H1 (cell line): Measurements from ENCODE around the gene MAGI2. TPM values are rescaled to one million over a fixed set of nuclear protein-coding genes. Genes with fewer than 3 reads are reported as not detected.

Experiments
- ASH2L ChIP-seq: fragments of 200-600, 300-600 bp; sonication (generic); IDR thresholded peaks from one replicate; pipeline ENCODE4 v1.7.1; 2017; ENCODE audit warnings: low read length
- BCL11A ChIP-seq, 2 experiments: IDR thresholded peaks; one replicate each; pipeline ENCODE4 v1.6.1; 2011; ENCODE audit warnings: low read depth in 2 of 2, low read length in 2 of 2, mild to moderate bottlenecking in 2 of 2
- FOSL1 ChIP-seq: IDR thresholded peaks from 2 replicates; pipeline ENCODE4 v1.6.1; 2011; ENCODE audit warnings: mild to moderate bottlenecking, low read depth, low read length, moderate library complexity; ENCODE audit not compliant: insufficient read depth
- RXRA ChIP-seq: IDR thresholded peaks from 2 replicates; pipeline ENCODE4 v1.6.1; 2011; ENCODE audit warnings: low read depth, mild to moderate bottlenecking, low read length, moderate library complexity; ENCODE audit not compliant: insufficient read depth
- polyA plus RNA-seq, 7 experiments: library from polyadenylated mRNA; depleted of rRNA in 3 of 7; stranded (reverse) in 5 of 7; unstranded in 2 of 7; fragments of >200 nt in 5 of 7; fragments of 200-250 nt in 2 of 7; gene quantifications; 1 replicate in 5 of 7; 2 replicates in 1 of 7; 4 replicates in 1 of 7; pipeline versions ENCODE4 v1.2.1 to v1.2.3, GENCODE V29; 2011 to 2013; ENCODE audit warnings: missing spikeins in 2 of 7, mixed read lengths in 2 of 7
- total RNA-seq: library from RNA; stranded (reverse); fragmentation: NEBNext Ultra II Directional; extraction: Animal tissue kit (Norgen Biotek cat#: 25700); gene quantifications from 2 replicates; pipeline ENCODE4 v1.2.1, GENCODE V29; 2021
- TF ChIP-seq, protein P1 (sequence below): fragments of 300-600 bp; sonication (generic); IDR thresholded peaks from 2 replicates; pipeline ENCODE4 v1.7.1; 2012; ENCODE audit warnings: low read length, moderate library complexity, mild to moderate bottlenecking, inconsistent platforms; ENCODE audit not compliant: insufficient replicate concordance
- TF ChIP-seq, protein P2 (sequence below), 3 experiments: IDR thresholded peaks; 1 replicate in 2 of 3; 2 replicates in 1 of 3; pipeline versions ENCODE4 v1.5.1 to v1.6.1; 2011; ENCODE audit warnings: low read length in 3 of 3, mild to moderate bottlenecking in 3 of 3, inconsistent platforms in 2 of 3, low read depth in 1 of 3, moderate library complexity in 1 of 3; ENCODE audit not compliant: insufficient read depth in 1 of 3; ENCODE audit errors: control extremely low read depth in 1 of 3
- TF ChIP-seq, protein P3 (sequence below): IDR thresholded peaks from 2 replicates; pipeline ENCODE4 v1.6.1; 2012; ENCODE audit warnings: low read length, inconsistent platforms

The MAGI2 gene
- total and polyA plus RNA-seq, 2 of the 8 experiments (the other 6 are each of a cell fraction or from before 2014, with no cell fraction given), result 6.0 to 27.3 TPM

DNA sequence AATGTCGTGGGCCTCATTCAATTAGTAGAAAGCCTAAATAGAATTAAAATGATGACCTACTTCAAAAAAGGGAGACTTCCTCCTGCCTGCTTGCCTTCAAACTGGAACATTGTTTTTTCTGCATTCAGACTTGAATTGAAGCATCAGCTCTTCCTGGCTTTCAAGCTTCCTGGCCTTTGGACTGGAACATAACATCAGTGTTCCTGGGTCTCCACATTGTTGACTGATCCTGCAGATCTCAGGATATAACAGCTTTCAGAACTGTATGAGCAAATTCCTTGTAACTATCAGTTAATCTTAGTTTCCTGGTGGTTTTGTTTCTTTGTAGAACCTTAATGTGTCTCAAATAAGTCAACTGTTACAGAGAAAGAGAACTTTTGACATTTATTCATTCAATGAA is 18.6 kb downstream of the MAGI2 start (continued):
- TF ChIP-seq, protein P1, sequence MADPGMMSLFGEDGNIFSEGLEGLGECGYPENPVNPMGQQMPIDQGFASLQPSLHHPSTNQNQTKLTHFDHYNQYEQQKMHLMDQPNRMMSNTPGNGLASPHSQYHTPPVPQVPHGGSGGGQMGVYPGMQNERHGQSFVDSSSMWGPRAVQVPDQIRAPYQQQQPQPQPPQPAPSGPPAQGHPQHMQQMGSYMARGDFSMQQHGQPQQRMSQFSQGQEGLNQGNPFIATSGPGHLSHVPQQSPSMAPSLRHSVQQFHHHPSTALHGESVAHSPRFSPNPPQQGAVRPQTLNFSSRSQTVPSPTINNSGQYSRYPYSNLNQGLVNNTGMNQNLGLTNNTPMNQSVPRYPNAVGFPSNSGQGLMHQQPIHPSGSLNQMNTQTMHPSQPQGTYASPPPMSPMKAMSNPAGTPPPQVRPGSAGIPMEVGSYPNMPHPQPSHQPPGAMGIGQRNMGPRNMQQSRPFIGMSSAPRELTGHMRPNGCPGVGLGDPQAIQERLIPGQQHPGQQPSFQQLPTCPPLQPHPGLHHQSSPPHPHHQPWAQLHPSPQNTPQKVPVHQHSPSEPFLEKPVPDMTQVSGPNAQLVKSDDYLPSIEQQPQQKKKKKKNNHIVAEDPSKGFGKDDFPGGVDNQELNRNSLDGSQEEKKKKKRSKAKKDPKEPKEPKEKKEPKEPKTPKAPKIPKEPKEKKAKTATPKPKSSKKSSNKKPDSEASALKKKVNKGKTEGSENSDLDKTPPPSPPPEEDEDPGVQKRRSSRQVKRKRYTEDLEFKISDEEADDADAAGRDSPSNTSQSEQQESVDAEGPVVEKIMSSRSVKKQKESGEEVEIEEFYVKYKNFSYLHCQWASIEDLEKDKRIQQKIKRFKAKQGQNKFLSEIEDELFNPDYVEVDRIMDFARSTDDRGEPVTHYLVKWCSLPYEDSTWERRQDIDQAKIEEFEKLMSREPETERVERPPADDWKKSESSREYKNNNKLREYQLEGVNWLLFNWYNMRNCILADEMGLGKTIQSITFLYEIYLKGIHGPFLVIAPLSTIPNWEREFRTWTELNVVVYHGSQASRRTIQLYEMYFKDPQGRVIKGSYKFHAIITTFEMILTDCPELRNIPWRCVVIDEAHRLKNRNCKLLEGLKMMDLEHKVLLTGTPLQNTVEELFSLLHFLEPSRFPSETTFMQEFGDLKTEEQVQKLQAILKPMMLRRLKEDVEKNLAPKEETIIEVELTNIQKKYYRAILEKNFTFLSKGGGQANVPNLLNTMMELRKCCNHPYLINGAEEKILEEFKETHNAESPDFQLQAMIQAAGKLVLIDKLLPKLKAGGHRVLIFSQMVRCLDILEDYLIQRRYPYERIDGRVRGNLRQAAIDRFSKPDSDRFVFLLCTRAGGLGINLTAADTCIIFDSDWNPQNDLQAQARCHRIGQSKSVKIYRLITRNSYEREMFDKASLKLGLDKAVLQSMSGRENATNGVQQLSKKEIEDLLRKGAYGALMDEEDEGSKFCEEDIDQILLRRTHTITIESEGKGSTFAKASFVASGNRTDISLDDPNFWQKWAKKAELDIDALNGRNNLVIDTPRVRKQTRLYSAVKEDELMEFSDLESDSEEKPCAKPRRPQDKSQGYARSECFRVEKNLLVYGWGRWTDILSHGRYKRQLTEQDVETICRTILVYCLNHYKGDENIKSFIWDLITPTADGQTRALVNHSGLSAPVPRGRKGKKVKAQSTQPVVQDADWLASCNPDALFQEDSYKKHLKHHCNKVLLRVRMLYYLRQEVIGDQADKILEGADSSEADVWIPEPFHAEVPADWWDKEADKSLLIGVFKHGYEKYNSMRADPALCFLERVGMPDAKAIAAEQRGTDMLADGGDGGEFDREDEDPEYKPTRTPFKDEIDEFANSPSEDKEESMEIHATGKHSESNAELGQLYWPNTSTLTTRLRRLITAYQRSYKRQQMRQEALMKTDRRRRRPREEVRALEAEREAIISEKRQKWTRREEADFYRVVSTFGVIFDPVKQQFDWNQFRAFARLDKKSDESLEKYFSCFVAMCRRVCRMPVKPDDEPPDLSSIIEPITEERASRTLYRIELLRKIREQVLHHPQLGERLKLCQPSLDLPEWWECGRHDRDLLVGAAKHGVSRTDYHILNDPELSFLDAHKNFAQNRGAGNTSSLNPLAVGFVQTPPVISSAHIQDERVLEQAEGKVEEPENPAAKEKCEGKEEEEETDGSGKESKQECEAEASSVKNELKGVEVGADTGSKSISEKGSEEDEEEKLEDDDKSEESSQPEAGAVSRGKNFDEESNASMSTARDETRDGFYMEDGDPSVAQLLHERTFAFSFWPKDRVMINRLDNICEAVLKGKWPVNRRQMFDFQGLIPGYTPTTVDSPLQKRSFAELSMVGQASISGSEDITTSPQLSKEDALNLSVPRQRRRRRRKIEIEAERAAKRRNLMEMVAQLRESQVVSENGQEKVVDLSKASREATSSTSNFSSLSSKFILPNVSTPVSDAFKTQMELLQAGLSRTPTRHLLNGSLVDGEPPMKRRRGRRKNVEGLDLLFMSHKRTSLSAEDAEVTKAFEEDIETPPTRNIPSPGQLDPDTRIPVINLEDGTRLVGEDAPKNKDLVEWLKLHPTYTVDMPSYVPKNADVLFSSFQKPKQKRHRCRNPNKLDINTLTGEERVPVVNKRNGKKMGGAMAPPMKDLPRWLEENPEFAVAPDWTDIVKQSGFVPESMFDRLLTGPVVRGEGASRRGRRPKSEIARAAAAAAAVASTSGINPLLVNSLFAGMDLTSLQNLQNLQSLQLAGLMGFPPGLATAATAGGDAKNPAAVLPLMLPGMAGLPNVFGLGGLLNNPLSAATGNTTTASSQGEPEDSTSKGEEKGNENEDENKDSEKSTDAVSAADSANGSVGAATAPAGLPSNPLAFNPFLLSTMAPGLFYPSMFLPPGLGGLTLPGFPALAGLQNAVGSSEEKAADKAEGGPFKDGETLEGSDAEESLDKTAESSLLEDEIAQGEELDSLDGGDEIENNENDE, result no peak
- TF ChIP-seq FOSL1, result no peak
- TF ChIP-seq, protein P2, sequence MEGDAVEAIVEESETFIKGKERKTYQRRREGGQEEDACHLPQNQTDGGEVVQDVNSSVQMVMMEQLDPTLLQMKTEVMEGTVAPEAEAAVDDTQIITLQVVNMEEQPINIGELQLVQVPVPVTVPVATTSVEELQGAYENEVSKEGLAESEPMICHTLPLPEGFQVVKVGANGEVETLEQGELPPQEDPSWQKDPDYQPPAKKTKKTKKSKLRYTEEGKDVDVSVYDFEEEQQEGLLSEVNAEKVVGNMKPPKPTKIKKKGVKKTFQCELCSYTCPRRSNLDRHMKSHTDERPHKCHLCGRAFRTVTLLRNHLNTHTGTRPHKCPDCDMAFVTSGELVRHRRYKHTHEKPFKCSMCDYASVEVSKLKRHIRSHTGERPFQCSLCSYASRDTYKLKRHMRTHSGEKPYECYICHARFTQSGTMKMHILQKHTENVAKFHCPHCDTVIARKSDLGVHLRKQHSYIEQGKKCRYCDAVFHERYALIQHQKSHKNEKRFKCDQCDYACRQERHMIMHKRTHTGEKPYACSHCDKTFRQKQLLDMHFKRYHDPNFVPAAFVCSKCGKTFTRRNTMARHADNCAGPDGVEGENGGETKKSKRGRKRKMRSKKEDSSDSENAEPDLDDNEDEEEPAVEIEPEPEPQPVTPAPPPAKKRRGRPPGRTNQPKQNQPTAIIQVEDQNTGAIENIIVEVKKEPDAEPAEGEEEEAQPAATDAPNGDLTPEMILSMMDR (IDR thresholded peaks at IDR 0.05; ENCODE audit: control extremely low read depth in 1 of 3, insufficient read depth in 1 of 3, low read depth in 1 of 3, low read length in 3 of 3), result no peak
- TF ChIP-seq BCL11A (IDR thresholded peaks at IDR 0.05; ENCODE audit: low read depth in 2 of 2, low read length in 2 of 2), result no peak
- TF ChIP-seq ASH2L, result no peak
- TF ChIP-seq, protein P3, sequence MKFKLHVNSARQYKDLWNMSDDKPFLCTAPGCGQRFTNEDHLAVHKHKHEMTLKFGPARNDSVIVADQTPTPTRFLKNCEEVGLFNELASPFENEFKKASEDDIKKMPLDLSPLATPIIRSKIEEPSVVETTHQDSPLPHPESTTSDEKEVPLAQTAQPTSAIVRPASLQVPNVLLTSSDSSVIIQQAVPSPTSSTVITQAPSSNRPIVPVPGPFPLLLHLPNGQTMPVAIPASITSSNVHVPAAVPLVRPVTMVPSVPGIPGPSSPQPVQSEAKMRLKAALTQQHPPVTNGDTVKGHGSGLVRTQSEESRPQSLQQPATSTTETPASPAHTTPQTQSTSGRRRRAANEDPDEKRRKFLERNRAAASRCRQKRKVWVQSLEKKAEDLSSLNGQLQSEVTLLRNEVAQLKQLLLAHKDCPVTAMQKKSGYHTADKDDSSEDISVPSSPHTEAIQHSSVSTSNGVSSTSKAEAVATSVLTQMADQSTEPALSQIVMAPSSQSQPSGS, result no peak
- no peak for TF ChIP-seq RXRA
